Measurements from ENCODE around the gene WNK4.

DNA sequence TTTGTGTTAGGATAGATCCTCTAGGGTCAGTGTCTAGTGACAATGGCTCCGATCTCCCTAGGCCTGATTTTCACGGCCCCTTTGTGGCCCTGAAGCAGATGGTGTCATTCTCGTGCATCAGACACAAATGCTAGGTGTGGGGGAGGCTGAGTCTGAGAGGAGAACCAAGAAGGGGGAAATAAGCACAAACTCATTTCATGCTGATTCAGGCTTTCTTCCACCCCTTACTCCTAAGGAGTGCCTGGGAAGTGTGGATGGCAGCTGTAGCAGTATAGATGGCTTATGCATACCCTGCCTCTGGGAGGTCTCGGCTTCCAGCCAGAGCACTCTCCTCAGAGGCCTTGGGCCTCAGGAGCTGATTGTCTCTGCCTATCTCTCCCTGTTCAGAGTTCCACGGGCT lies 1.8 kb upstream of the WNK4 start:
- no peak for TF ChIP-seq CTCF (IDR thresholded peaks at IDR 0.05)
- TF ChIP-seq EZH2 (IDR thresholded peaks at IDR 0.05) = no peak
- TF ChIP-seq EZH2phosphoT487 (IDR thresholded peaks at IDR 0.05) = no peak
